SK-N-SH (cell line): ENCODE data around the gene TNFAIP2. TPM values are rescaled to one million over a fixed set of nuclear protein-coding genes. Genes with fewer than 3 reads are reported as not detected.

ENCODE experiments used
- CTCF ChIA-PET: fragments of 300-600, 350-600 bp; formaldehyde crosslinking; extraction: SDS; loops from one replicate; lab custom pipeline; 2021; lab: Yijun Ruan, JAX
- POLR2A ChIA-PET: fragments of 350-600 bp; sonication (Branson Sonifier 250); formaldehyde crosslinking; extraction: SDS; loops from one replicate; lab custom pipeline; 2020; ENCODE audit warnings: antibody characterized with exemption, inconsistent platforms; lab: Yijun Ruan, JAX
- DNase-seq: peaks from one replicate; pipeline ENCODE4 v3.0.0; 2012
- H2AFZ ChIP-seq: fragments of 200-600 bp; sonication (generic); 2 replicates; pipeline ENCODE4 v1.8.1; 2016; ENCODE audit warnings: antibody characterized with exemption, mild to moderate bottlenecking, low read depth
- H3F3A ChIP-seq: fragments of 200-600 bp; sonication (generic); replicated peaks from 2 replicates; pipeline ENCODE3; 2016; ENCODE audit warnings: antibody characterized with exemption, mild to moderate bottlenecking; ENCODE audit not compliant: insufficient read depth
- H3K27ac ChIP-seq, 2 experiments: fragments of 200-500 bp in 1 of 2; fragments of 200-600 bp in 1 of 2; sonication (Bioruptor generic) in 1 of 2; sonication (generic), shearing (Covaris generic) in 1 of 2; 2 replicates each; pipeline versions ENCODE4 v1.5.1 to v1.6.1; 2014 to 2016; ENCODE audit warnings: low read depth in 2 of 2, inconsistent platforms in 1 of 2, low read length in 1 of 2, mild to moderate bottlenecking in 1 of 2, mixed read lengths in 1 of 2
- H3K27me3 ChIP-seq: fragments of 200-600 bp; sonication (generic), shearing (Covaris generic); 2 replicates; pipeline ENCODE4 v1.6.1; 2016; ENCODE audit warnings: mixed run types; ENCODE audit not compliant: insufficient read depth
- H3K36me3 ChIP-seq, 2 experiments: fragments of 200-500 bp in 1 of 2; fragments of 200-600 bp in 1 of 2; sonication (Bioruptor generic) in 1 of 2; sonication (generic) in 1 of 2; replicated peaks in 1 of 2; 2 replicates each; pipeline versions ENCODE3 to v1.5.1; 2014 to 2016; ENCODE audit warnings: low read length in 1 of 2, mild to moderate bottlenecking in 1 of 2; ENCODE audit not compliant: insufficient read depth in 2 of 2, control insufficient read depth in 1 of 2
- H3K4me1 ChIP-seq, 2 experiments: fragments of 200-500 bp in 1 of 2; fragments of 200-600 bp in 1 of 2; sonication (Bioruptor generic) in 1 of 2; sonication (generic), shearing (Covaris generic) in 1 of 2; 2 replicates each; pipeline versions ENCODE4 v1.5.1 to v1.6.1; 2014 to 2016; ENCODE audit warnings: low read depth in 1 of 2, low read length in 1 of 2, mixed run types in 1 of 2; ENCODE audit not compliant: insufficient read depth in 2 of 2, control insufficient read depth in 1 of 2
- H3K4me2 ChIP-seq: fragments of 200-600 bp; sonication (generic), shearing (Covaris generic); 2 replicates; pipeline ENCODE4 v1.6.1; 2017; ENCODE audit warnings: mixed run types
- H3K4me3 ChIP-seq, 2 experiments: fragments of 200-500 bp in 1 of 2; fragments of 200-600 bp in 1 of 2; sonication (Bioruptor generic) in 1 of 2; sonication (generic), shearing (Covaris generic) in 1 of 2; 2 replicates each; pipeline versions ENCODE4 v1.5.1 to v1.8.1; 2014 to 2016; ENCODE audit warnings: low read depth in 2 of 2, inconsistent platforms in 1 of 2, low read length in 1 of 2, mild to moderate bottlenecking in 1 of 2, mixed read lengths in 1 of 2, moderate library complexity in 1 of 2
- H3K79me2 ChIP-seq: fragments of 200-600 bp; sonication (generic); 2 replicates; pipeline ENCODE4 v1.8.1; 2017; ENCODE audit warnings: mild to moderate bottlenecking; ENCODE audit not compliant: insufficient read depth
- H3K9ac ChIP-seq: fragments of 200-600 bp; sonication (generic); 2 replicates; pipeline ENCODE4 v1.6.1; 2017; ENCODE audit warnings: mixed run types
- H3K9me2 ChIP-seq: fragments of 200-600 bp; sonication (generic); 2 replicates; pipeline ENCODE4 v1.6.1; 2017; ENCODE audit warnings: mixed run types
- H3K9me3 ChIP-seq: fragments of 200-600 bp; sonication (generic); 2 replicates; pipeline ENCODE4 v1.6.1; 2017; ENCODE audit warnings: mixed run types, mild to moderate bottlenecking, moderate library complexity
- H4K20me1 ChIP-seq: fragments of 200-600 bp; sonication (generic); 2 replicates; pipeline ENCODE4 v1.6.1; 2017; ENCODE audit warnings: mild to moderate bottlenecking, mixed run types; ENCODE audit not compliant: insufficient read depth
- ELF1 ChIP-seq: IDR thresholded peaks from 2 replicates; pipeline ENCODE4 v1.4.0; 2012
- FOSL2 ChIP-seq: IDR thresholded peaks from 2 replicates; pipeline ENCODE4 v1.4.0; 2012; ENCODE audit warnings: low read depth, mild to moderate bottlenecking, moderate library complexity, borderline replicate concordance
- FOXJ3 ChIP-seq: sonication (generic); formaldehyde crosslinking; IDR thresholded peaks from 2 replicates; pipeline ENCODE4 v1.5.1; 2020; ENCODE audit warnings: mild to moderate bottlenecking, missing genetic modification reagents
- FOXM1 ChIP-seq: IDR thresholded peaks from 2 replicates; pipeline ENCODE4 v1.4.0; 2012; ENCODE audit warnings: low read depth, mild to moderate bottlenecking
- GABPA ChIP-seq: IDR thresholded peaks from 2 replicates; pipeline ENCODE4 v1.4.0; 2012; ENCODE audit warnings: low read depth, mild to moderate bottlenecking
- NRF1 ChIP-seq: IDR thresholded peaks from 2 replicates; pipeline ENCODE4 v1.6.1; 2012; ENCODE audit warnings: low read depth, mild to moderate bottlenecking, low read length
- PBX3 ChIP-seq: IDR thresholded peaks from 2 replicates; pipeline ENCODE4; 2012
- POLR2AphosphoS5 ChIP-seq: IDR thresholded peaks from 2 replicates; pipeline ENCODE4 v1.6.1; 2012; ENCODE audit warnings: low read depth, low read length
- RFX5 ChIP-seq: IDR thresholded peaks from 2 replicates; pipeline ENCODE4 v1.6.1; 2012; ENCODE audit warnings: mild to moderate bottlenecking, improper control_type of control experiment, low read length
- TCF12 ChIP-seq: IDR thresholded peaks from 2 replicates; pipeline ENCODE4 v1.4.0; 2012
- TEAD4 ChIP-seq: IDR thresholded peaks from 2 replicates; pipeline ENCODE4 v1.4.0; 2012; ENCODE audit warnings: mild to moderate bottlenecking, borderline replicate concordance; ENCODE audit not compliant: insufficient read depth
- USF2 ChIP-seq: fragments of 150-350 bp; IDR thresholded peaks from 2 replicates; pipeline ENCODE4 v1.6.1; 2017; ENCODE audit warnings: antibody characterized with exemption, low read length, low read depth, borderline replicate concordance
- YY1 ChIP-seq: IDR thresholded peaks from 2 replicates; pipeline ENCODE4 v1.4.0; 2012; ENCODE audit warnings: low read depth, mild to moderate bottlenecking
- WGBS: methylation state at CpG from one replicate; pipeline ENCODE4 v1.1.6; 2017; ENCODE audit warnings: low lambda C conversion rate; 5-methylcytosine and 5-hydroxymethylcytosine counted together
- polyA plus RNA-seq, 3 experiments: library from polyadenylated mRNA; depleted of rRNA; stranded (reverse); fragments of >200 nt; gene quantifications; 2 replicates each; pipeline ENCODE4 v1.2.3, GENCODE V29; 2012
- TF ChIP-seq, protein P1 (sequence below): IDR thresholded peaks from 2 replicates; pipeline ENCODE4 v1.6.1; 2012; ENCODE audit warnings: mild to moderate bottlenecking, low read depth, low read length, moderate library complexity

TNFAIP2 gene
- polyA plus RNA-seq, 1 of the 3 experiments (the other 2 are of a cell fraction) = 16.0 TPM

- TF ChIP-seq POLR2AphosphoS5 = no peak
Measured at GRCh38 chr14:103107941-103108748, 15.1 kb upstream of the TNFAIP2 start (continued).

GRCh38 chr14:103108749-103109207 lies 14.5 kb upstream of the TNFAIP2 start:
- Histone ChIP-seq H3K27ac (peak overlapping the region in 1 of 2 experiments; percentile 15; a peak in 1 of 4 replicates), H3K36me3 (no peaks in the 10 kb centered on the region), H3K4me2 (peak overlapping the region; percentile 50; the same call in 1 of the 2 replicates), H3K27me3 (peaks cover 10% of the 10 kb centered on the region), H3F3A (peaks cover 7% of the 10 kb centered on the region), H4K20me1 (no peaks in the 10 kb centered on the region), H3K4me3 (no peak overlapping the region), H3K9ac (0 out of 2 replicates have a peak overlapping the region, but pooled peaks have one; percentile 11), H3K9me3 (no peaks in the 10 kb centered on the region), H3K4me1 (peaks cover 24 to 28% of the 10 kb centered on the region in 2 experiments; a peak in 3 of 4 replicates), H3K79me2 (no peaks in the 10 kb centered on the region), H3K9me2 (no peaks in the 10 kb centered on the region), H2AFZ (no peak overlapping the region)
- 31% methylated on average over 8 of the region's 9 CpGs for WGBS
- ChIA-PET CTCF (interaction anchor here (0.6 to 1.8 kb wide), 5 partner anchors 18 to 185 kb away, joined by 3 to 9 read pairs (median 5); no protein-coding TSS in a partner anchor), POLR2A (no interaction called here)
- DNase-seq = no peak
- no peak for TF ChIP-seq RFX5
- peak; percentile 40; the same call in 1 of the 2 replicates for TF ChIP-seq TCF12

DNA sequence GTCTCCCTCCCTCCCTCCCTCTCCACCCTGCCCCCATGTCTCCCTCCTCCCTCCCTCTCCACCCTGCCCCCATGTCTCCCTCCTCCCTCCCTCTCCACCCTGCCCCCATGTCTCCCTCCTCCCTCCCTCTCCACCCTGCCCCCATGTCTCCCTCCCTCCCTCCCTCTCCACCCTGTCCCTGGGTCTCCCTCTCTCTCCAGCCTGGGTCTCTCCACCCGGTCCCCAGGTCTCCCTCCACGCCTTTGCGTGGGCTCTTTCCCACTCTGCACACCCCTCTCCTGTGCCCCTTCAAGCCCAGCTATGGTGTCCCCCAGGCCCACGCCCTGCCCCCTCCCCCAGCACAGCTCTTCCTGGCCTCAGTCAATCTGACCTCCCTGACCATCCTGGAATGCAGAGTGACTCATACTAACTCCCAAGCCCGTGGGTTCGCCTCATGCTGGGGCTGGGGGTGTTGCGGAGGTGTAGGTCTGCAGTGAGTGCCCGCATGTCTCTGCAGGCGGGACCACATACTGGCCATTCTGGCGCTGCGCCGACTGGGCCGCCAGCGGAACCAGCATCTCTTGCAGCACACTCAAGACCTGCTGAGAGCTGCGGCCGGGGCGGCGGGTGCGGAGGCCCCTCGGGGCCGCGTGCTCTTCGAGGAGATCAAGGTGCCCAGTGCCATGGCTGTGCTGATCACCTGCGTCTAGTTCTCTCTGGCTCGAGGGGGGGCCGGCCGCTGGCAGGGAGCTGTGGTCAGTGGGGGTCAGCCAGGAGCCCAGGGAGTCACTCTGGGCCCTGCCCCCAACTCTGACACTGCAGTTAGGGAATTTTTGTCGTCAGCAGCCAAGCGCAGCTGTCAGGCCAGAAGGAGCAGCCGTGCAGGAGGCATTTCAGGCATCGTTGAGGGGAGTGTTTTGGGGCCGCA lies 13.5 kb upstream of the TNFAIP2 start:
- ChIA-PET POLR2A (no interaction called here), CTCF (interaction anchor here (0.7 to 1.8 kb wide), 10 partner anchors 15 to 389 kb away, joined by 3 to 9 read pairs (median 3); no protein-coding TSS in a partner anchor)
- Histone ChIP-seq H3F3A (peaks cover 7% of the 10 kb centered on the region), H3K9me2 (no peaks in the 10 kb centered on the region), H3K4me2 (peak overlapping the region; percentile 74), H3K4me1 (peaks cover 24 to 28% of the 10 kb centered on the region in 2 experiments; a peak in 3 of 4 replicates), H3K9ac (peak overlapping the region; percentile 44; the same call in 1 of the 2 replicates), H3K27ac (peak overlapping the region; percentile 55 to 78), H4K20me1 (no peaks in the 10 kb centered on the region), H3K4me3 (peak overlapping the region in 1 of 2 experiments; percentile 6; a peak in 1 of 4 replicates), H3K36me3 (no peaks in the 10 kb centered on the region), H3K27me3 (no peaks in the 10 kb centered on the region; the same call in 1 of the 2 replicates), H3K9me3 (no peaks in the 10 kb centered on the region), H3K79me2 (no peaks in the 10 kb centered on the region), H2AFZ (peak overlapping the region; percentile 47)
- no peak for DNase-seq
- WGBS = 27% methylated on average over 19 of the region's 32 CpGs
- no peak for TF ChIP-seq GABPA
- TF ChIP-seq FOXJ3 (CRISPR knock-in tag) = no peak
- TF ChIP-seq FOXM1 = no peak; the same call in 1 of the 2 replicates
- TF ChIP-seq NRF1 = no peak
- peak; percentile 83 for TF ChIP-seq TEAD4
- TF ChIP-seq, protein P1, sequence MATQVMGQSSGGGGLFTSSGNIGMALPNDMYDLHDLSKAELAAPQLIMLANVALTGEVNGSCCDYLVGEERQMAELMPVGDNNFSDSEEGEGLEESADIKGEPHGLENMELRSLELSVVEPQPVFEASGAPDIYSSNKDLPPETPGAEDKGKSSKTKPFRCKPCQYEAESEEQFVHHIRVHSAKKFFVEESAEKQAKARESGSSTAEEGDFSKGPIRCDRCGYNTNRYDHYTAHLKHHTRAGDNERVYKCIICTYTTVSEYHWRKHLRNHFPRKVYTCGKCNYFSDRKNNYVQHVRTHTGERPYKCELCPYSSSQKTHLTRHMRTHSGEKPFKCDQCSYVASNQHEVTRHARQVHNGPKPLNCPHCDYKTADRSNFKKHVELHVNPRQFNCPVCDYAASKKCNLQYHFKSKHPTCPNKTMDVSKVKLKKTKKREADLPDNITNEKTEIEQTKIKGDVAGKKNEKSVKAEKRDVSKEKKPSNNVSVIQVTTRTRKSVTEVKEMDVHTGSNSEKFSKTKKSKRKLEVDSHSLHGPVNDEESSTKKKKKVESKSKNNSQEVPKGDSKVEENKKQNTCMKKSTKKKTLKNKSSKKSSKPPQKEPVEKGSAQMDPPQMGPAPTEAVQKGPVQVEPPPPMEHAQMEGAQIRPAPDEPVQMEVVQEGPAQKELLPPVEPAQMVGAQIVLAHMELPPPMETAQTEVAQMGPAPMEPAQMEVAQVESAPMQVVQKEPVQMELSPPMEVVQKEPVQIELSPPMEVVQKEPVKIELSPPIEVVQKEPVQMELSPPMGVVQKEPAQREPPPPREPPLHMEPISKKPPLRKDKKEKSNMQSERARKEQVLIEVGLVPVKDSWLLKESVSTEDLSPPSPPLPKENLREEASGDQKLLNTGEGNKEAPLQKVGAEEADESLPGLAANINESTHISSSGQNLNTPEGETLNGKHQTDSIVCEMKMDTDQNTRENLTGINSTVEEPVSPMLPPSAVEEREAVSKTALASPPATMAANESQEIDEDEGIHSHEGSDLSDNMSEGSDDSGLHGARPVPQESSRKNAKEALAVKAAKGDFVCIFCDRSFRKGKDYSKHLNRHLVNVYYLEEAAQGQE = peak; percentile 46; the same call in 1 of the 2 replicates
- peak; percentile 52; the same call in 1 of the 2 replicates for TF ChIP-seq PBX3
- TF ChIP-seq FOSL2 = peak; percentile 93
- TF ChIP-seq POLR2AphosphoS5 = no peak
- no peak for TF ChIP-seq USF2
- TF ChIP-seq YY1 = 0 out of 2 replicates have a peak, but pooled peaks have one; percentile 9
- peak; percentile 3; the same call in 1 of the 2 replicates for TF ChIP-seq ELF1
